CD4-positive, alpha-beta T cell (primary cell): ENCODE data around the gene PTPRC. TPM values are rescaled to one million over a fixed set of nuclear protein-coding genes. Genes with fewer than 3 reads are reported as not detected.

Experiments
- ATAC-seq: fragments of 200-7000 bp; cut with Tn5 transposase; one replicate; pipeline ENCODE4 v1.10.0; 2022; ENCODE audit warnings: mild to moderate bottlenecking; ENCODE audit not compliant: poor library complexity
- CTCF ChIA-PET: fragments of 350-600 bp; sonication (Branson Sonifier 250); formaldehyde crosslinking; loops from one replicate; lab custom pipeline; 2021; ENCODE audit warnings: antibody characterized with exemption, inconsistent platforms; lab: Charles Lee
- POLR2A ChIA-PET: fragments of 350-600 bp; sonication (Branson Sonifier 250); formaldehyde crosslinking; loops from one replicate; lab custom pipeline; 2021; ENCODE audit warnings: antibody characterized with exemption, inconsistent platforms; lab: Charles Lee
- DNase-seq, 14 experiments: peaks; one replicate each; pipeline ENCODE4 v3.0.0-alpha.2; 2013 to 2020; ENCODE audit warnings: mixed read lengths in 2 of 14
- H3K27ac ChIP-seq, 2 donors: one replicate each; pipeline versions ENCODE4 v1.5.1 to v1.7.0; 2013; ENCODE audit warnings: low read length in 2 of 2, low read depth in 1 of 2, mild to moderate bottlenecking in 1 of 2
- H3K27me3 ChIP-seq, 2 experiments: 1 replicate in 1 of 2; 2 replicates in 1 of 2; pipeline versions ENCODE4 v1.6.1 to v1.7.0; 2013; ENCODE audit warnings: low read length in 2 of 2, control low read depth in 1 of 2, mild to moderate bottlenecking in 1 of 2, moderate library complexity in 1 of 2; ENCODE audit not compliant: insufficient read depth in 2 of 2, control insufficient read depth in 1 of 2
- H3K36me3 ChIP-seq: one replicate; pipeline ENCODE4 v1.6.1; 2013; ENCODE audit warnings: low read length, control low read depth; ENCODE audit not compliant: insufficient read depth
- H3K4me1 ChIP-seq: one replicate; pipeline ENCODE4 v1.6.1; 2013; ENCODE audit warnings: low read length, control low read depth; ENCODE audit not compliant: insufficient read depth
- H3K4me3 ChIP-seq: one replicate; pipeline ENCODE4 v1.5.1; 2013; ENCODE audit warnings: mild to moderate bottlenecking, low read length, moderate library complexity
- H3K9me3 ChIP-seq, 2 experiments: 1 replicate in 1 of 2; 2 replicates in 1 of 2; pipeline versions ENCODE4 v1.6.1 to v1.7.0; 2013; ENCODE audit warnings: low read length in 2 of 2, mild to moderate bottlenecking in 2 of 2, control low read depth in 1 of 2, moderate library complexity in 1 of 2; ENCODE audit not compliant: control insufficient read depth in 1 of 2, insufficient read depth in 1 of 2
- H3K27ac Mint-ChIP-seq: one replicate; pipeline ENCODE4 v1.8.0; 2020; ENCODE audit warnings: mixed read lengths
- H3K27me3 Mint-ChIP-seq: one replicate; pipeline ENCODE4 v1.8.0; 2021; ENCODE audit warnings: mixed read lengths
- H3K36me3 Mint-ChIP-seq: one replicate; pipeline ENCODE4 v1.8.0; 2021; ENCODE audit warnings: low read depth, mixed read lengths
- H3K4me1 Mint-ChIP-seq: one replicate; pipeline ENCODE4 v1.8.0; 2021; ENCODE audit warnings: low read depth, mixed read lengths
- H3K4me3 Mint-ChIP-seq: one replicate; pipeline ENCODE4 v1.8.0; 2020; ENCODE audit warnings: mild to moderate bottlenecking, mixed read lengths
- H3K9me3 Mint-ChIP-seq: one replicate; pipeline ENCODE4 v1.8.0; 2020; ENCODE audit warnings: mixed read lengths
- CTCF ChIP-seq: fragments of 200-600 bp; IDR thresholded peaks from one replicate; pipeline ENCODE4 v1.8.0; 2022; ENCODE audit warnings: antibody characterized with exemption, mild to moderate bottlenecking
- intact Hi-C, 2 experiments: fragments of 100-400 bp; cut with DNase I in 1 of 2; cut with micrococcal nuclease in 1 of 2; formaldehyde crosslinking; loops; one replicate each; pipeline versions ENCODE4 v1.15.1 to v1.9.0; 2023 to 2025; cut with DNase I, micrococcal nuclease
- total RNA-seq, 174 experiments: library from RNA in 2 of 174; stranded (reverse) in 2 of 174; gene quantifications; one replicate each; pipeline ENCODE4 v1.2.3 and lab custom pipeline; 2021 to 2026

PTPRC gene
- total RNA-seq, 2 experiments from 2014 or later: 661 to 698 TPM

- ATAC-seq (peak; percentile 43), DNase-seq (peak in 1 of 14 experiments; percentile 73)
- H3K27ac ChIP-seq: peak overlapping the region; percentile 33 to 58
- Mint-ChIP-seq H3K9me3 (peaks cover 8% of the 10 kb centered on the region), H3K4me3 (peak overlapping the region; percentile 66), H3K27me3 (no peaks in the 10 kb centered on the region), H3K4me1 (peaks cover 94% of the 10 kb centered on the region), H3K27ac (peak overlapping the region; percentile 83), H3K36me3 (no peaks in the 10 kb centered on the region)
- H3K27me3 ChIP-seq: no peaks in the 10 kb centered on the region
- no peaks in the 10 kb centered on the region for H3K36me3 ChIP-seq
- peaks cover 46% of the 10 kb centered on the region for H3K4me1 ChIP-seq
- peak overlapping the region; percentile 13 for H3K4me3 ChIP-seq
- TF ChIP-seq CTCF: no peak
- intact Hi-C loops: loop anchor here in 1 of 2 experiments (5.0 kb wide), 1 partner anchor 50 kb away; no protein-coding TSS in a partner anchor
- CTCF ChIA-PET: no interaction called here
- POLR2A ChIA-PET: interaction anchor here (0.7 to 1.3 kb wide), 4 partner anchors 9 to 54 kb away, joined by 4 to 5 read pairs (median 4); no protein-coding TSS in a partner anchor
- no peaks in the 10 kb centered on the region for H3K9me3 ChIP-seq
Measured at GRCh38 chr1:198627436-198628066, 11.3 kb upstream of the PTPRC start.

GRCh38 chr1:198628067-198628455 lies 10.8 kb upstream of the PTPRC start:
- DNase-seq: no peak
- peaks cover 9% of the 10 kb centered on the region for H3K9me3 Mint-ChIP-seq
- Histone ChIP-seq H3K4me1 (peaks cover 46% of the 10 kb centered on the region), H3K27ac (peak overlapping the region in 1 of 2 donors; percentile 58), H3K27me3 (no peaks in the 10 kb centered on the region), H3K36me3 (no peaks in the 10 kb centered on the region), H3K4me3 (peak overlapping the region; percentile 13), H3K9me3 (no peaks in the 10 kb centered on the region)
- no peaks in the 10 kb centered on the region for H3K36me3 Mint-ChIP-seq
- no peak for TF ChIP-seq CTCF
- H3K27me3 Mint-ChIP-seq: no peaks in the 10 kb centered on the region
- ChIA-PET POLR2A (no interaction called here), CTCF (no interaction called here)
- H3K4me1 Mint-ChIP-seq: peaks cover 91% of the 10 kb centered on the region
- H3K4me3 Mint-ChIP-seq: peak overlapping the region; percentile 66
- no peak for ATAC-seq
- intact Hi-C loops: loop anchor here in 1 of 2 experiments (5.0 kb wide), 1 partner anchor 49 kb away; no protein-coding TSS in a partner anchor
- peak overlapping the region; percentile 83 for H3K27ac Mint-ChIP-seq

GRCh38 chr1:198629610-198630009 lies 9.2 kb upstream of the PTPRC start:
- H3K4me1 Mint-ChIP-seq: peaks cover 93% of the 10 kb centered on the region

More at GRCh38 chr1:198629610-198630009, 9.2 kb upstream of the PTPRC start:
- peak in 1 of 14 experiments; percentile 25 for DNase-seq
- Histone ChIP-seq H3K4me3 (no peak overlapping the region), H3K27me3 (no peaks in the 10 kb centered on the region), H3K4me1 (peaks cover 47% of the 10 kb centered on the region), H3K27ac (peak overlapping the region in 1 of 2 donors; percentile 24), H3K9me3 (no peaks in the 10 kb centered on the region), H3K36me3 (no peaks in the 10 kb centered on the region)
- ATAC-seq: no peak
- Mint-ChIP-seq H3K9me3 (peaks cover 12% of the 10 kb centered on the region), H3K36me3 (no peaks in the 10 kb centered on the region), H3K4me3 (peak overlapping the region; percentile 52), H3K27ac (peak overlapping the region; percentile 83), H3K27me3 (no peaks in the 10 kb centered on the region)
- intact Hi-C loops: loop anchor here in 1 of 2 experiments (5.0 kb wide), 1 partner anchor 48 kb away; no protein-coding TSS in a partner anchor
- ChIA-PET CTCF (no interaction called here), POLR2A (interaction anchor here (0.6 to 1.2 kb wide), 4 partner anchors 8 to 290 kb away, joined by 3 to 9 read pairs (median 4); partner anchors contain the start of gene PTPRC)
- TF ChIP-seq CTCF: no peak
